Hepatic stellate cell (primary cell): ENCODE measurements around the gene CANT1.
A peak's percentile ranks its signal among the peaks of the same experiment; 100 is the strongest.
"Not testable (repeated sequence)": the region's sequence is repeated elsewhere in the genome, so short reads cannot be mapped to it uniquely, and the experiment has no call there.

ENCODE experiments used
- DNase-seq: peaks from one replicate; pipeline ENCODE4 v3.0.0; 2011; ENCODE audit warnings: low spot score

CANT1 gene

DNA sequence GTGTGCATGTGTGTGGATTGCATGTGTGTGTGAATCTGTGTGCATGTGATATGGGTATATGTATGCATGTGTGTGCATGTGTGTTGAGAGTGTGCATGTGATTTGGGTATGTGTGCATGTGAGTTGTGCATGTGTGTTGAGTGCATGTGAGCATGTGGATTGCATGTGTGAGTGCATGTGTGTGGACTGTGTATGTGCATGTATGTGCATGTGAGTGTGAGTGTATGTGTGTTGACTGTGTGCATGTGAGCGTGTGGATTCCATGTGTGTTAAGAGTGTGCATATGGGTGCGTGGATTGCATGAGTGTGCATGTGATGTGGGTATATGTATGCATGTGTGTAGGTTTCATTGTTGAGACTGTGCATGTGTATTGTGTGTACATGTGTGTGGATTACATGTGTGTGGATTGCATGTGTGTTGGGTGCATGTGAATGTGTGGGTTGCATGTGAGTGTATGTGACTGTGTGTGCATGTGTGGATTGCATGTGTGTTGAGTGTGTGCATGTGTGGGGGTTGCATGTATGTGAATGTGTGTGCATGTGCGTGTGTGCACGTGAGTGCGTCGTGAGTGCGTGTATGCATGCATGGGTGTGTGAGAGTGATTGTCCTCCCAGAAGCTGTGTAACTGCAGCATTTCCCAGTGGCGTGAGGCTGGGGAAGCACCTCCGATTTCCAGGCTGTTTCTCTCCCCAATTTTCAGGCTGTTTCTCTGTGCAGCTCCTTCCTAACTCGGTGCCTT lies 33.8 kb upstream of the CANT1 start:
- no peak for DNase-seq

DNA sequence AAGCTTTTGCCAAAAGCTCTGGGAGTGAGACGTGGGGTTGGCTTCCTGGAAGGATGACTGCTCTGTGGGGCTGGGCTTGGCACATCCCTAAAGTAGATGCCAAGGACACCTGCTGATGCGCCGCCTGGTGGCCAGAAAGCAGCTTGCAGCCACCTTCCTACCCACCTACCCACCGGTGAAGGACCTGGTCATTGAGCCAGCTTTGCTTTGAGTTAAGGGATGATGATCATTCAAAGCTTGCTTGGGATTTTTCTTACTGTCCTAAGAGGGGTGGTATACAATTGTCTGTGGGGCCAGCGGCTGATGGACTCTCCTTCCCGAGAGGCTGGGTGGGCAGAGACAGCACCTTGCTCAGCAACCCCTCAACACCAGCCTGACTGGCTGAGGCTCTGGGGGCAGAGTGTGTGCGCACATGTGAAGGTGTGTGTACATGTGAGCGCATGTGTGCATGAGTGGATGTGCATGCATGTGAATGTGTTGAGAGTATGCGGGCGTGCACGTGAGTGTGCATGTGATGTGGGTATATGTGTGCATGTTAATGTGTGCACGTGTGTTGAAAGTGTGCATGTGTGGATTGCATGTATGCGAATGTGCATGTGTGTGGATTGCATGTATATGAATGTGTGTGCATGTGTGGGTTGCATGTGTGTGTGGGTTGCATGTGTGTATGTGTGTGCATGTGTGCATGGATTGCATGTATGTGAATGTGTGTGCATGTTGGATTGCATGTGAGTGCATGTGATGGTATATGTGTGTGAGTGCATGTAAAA lies 33.0 kb upstream of the CANT1 start:
- peak; percentile 74 for DNase-seq

DNA sequence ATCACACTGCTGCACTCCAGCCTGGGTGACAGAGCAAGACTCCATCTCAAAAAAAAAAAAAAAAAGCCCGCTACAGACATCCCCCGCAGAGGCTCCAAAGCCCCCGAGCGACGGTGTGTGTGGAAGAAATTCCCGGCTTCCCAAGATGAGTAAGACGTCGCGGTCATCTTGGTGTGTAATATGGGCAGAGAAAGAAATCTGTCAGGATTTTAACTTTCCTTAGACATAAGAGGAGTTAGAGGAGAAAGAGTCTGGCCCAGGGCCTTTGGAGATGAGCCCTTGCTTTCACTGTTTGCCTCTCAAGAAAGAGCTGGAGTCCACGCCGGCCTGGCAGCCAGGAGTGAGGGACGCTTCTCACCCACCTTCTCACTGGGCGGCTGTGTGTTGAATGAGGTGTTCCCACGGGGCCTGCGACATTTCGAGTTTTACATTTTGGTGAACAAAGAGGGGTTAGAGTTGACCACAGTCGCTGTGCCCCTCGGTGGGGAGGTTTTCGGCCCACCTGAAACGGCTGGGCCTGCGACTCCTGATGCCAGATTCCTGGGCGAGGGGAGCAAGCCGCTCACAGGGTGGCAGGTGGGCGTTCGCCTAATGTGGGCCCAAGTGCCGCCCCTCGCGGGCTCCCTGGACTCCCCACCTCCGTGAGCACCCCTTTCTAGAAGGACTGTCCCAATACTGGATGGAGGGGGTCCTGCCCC lies 32.3 kb upstream of the CANT1 start:
- no peak for DNase-seq

DNA sequence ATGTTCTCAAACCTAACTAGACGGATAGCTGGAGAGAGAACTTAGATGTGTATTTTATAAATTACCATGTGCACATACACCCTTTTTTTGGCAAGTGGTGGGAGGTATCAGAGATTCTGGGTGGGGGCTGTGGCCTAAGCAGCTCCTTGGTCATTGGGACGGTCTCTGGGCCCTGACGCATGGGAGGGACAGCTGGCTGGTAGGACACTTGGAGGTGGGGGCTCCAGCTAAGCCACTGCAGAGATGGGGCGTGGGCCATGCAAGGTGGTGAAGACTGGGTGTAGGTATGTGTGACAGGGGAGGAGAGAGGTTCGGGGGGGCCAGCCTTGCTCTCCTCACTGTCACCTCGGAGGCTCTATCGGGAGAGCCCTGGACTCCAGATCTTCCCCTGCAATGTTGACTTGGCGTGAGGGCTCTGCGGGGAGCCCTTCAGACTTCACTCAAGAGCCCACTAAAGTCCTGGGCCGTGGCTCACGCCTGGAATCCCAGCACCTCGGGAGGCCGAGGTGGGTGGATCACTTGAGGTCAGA lies 31.5 kb upstream of the CANT1 start:
- no peak for DNase-seq

DNA sequence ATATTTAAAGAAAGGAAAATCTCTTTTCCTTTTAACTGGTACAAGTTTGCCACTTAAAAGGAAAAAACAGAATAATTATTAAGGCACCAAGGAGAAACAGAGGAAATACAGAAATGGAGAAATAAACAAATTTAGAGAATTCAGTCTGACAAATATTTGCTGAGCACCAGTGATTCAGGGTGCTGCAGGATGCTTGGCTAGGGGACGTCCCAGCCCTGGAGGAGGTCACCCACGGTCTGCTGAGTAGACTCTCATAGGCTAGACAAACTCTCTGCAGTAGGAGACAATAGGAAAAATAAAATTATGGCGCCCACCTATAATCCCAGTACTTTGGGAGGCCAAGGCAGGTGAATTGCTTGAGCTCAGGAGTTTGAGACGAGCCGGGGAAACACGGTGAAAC lies 30.3 kb upstream of the CANT1 start:
- no peak for DNase-seq

DNA sequence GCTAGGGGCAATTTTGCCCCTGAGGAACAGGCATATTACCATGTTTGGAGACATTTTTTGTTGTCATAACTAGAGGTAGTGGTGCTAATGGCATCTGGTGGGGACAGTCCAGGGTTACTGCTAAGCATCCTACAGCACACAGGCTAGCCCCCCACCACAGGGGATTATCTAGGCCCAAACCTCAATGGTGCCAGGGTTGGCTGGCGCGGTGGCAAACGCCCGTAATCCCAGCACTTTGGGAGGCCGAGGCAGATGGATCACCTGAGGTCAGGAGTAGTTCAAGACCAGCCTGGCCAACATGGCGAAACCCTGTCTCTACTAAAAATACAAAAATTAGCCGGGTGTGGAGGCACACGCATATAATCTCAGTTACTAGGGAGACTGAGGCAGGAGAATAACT lies 29.6 kb upstream of the CANT1 start:
- no peak for DNase-seq

DNA sequence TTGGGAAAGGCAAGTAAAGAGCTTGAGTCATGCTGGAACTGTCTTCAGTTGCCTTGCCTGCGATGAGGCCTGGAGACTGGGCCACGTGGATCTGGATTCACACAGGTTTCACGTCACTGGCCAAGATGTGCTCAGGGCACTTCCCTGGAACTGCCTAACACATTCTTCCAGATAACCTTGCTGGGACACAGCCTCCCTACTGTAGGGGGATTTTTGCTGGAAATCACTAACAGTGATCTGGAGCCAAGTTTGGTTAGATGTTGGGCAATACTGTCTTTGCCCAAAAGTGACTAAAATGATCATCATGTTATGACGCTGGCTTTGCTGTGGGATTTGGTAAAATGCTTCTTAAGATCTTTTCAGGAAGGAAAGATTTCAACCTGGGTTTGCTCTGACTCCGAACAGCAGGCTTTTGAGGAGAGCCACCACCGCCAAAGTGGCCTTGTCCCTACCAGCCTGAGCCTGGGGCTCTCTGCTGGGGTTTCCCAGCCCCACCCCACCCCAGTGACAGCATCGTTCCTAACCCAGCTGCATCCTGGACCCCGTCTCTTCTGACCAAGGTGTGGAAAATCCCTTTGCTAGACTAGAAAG lies 29.1 kb upstream of the CANT1 start:
- peak; percentile 60 for DNase-seq

DNA sequence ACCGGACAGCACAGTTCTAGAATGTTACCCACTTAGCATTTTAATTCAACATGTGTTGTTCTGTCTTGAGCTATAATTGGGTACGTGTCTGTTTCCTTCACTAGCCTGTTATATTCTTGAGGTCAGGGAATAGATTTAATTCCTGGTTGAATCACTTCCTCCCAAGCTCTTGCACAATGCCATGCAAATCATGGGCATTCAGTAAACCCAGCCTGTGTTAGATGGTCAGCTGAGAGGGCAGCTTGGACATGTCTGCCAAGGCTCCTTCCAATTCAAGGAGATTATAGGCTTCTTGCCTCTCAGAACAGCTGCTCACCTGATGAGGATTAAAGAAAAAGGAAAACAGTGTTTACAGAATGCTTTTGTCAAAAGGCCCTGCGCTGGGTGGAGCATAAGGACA lies 27.0 kb upstream of the CANT1 start:
- DNase-seq: peak; percentile 93

DNA sequence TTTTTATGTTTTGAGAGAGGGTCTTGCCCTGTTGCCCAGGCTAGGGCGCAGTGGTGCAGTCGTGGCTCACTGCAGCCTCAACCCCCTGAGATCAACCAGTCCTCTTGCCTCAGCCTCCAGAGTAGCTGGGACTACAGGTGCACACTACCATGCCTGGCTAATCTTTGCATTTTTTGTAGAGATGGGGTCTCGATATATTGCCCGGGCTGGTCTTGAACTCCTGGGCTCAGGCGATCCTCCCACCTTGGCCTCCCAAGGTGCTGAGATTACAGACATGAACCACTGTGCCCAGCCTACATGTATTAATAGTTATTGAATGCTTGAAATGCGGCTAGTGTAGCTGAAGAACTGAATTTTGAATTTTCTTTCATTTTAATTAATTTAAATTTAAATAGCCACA lies 26.6 kb upstream of the CANT1 start:
- DNase-seq: no peak

DNA sequence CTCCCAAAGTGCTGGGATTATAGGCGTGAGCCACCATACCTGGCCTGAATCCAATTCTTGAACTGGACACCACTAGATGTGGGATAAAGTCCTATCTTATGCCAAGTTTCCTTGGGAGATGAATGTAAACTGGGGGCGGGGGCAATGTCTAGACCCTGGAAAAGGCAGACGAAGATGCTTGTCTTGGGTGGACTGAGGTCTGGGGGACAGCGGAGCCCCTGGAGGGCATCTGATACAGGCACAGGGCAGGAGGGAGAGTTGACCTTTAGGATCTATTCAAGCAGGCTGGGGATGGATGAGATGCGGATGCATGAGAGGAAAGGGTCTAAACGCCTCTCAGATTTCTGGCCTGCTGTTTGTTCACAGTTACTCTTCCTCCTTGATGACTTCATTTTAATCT lies 26.1 kb upstream of the CANT1 start:
- DNase-seq: no peak

DNA sequence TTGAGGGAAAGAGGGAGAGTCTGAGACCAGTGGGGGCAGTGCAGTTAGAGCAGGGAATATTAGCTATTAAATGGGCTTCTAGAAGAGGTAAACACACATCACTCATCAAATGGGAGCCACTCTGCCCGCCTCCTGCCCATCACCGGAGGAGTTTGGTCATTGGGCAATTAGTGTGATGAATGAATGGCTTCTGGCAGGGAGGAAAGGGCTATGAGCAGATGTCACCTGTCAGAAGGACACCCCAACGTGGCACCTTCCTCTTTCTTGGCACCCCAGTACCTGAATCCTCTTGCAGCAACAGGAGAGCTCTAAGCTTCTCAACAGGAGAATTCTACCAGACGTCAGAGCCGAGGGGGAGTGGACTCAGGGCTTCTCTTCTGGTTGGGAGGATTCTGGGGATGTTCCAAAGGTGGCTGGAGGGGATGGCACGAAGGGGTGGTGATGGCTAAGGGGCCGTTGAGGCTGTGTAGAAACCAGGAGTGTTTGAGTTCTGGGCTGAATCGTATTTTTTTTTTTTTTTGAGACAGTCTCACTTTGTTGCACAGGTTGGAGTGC lies 25.4 kb upstream of the CANT1 start:
- no peak for DNase-seq

DNA sequence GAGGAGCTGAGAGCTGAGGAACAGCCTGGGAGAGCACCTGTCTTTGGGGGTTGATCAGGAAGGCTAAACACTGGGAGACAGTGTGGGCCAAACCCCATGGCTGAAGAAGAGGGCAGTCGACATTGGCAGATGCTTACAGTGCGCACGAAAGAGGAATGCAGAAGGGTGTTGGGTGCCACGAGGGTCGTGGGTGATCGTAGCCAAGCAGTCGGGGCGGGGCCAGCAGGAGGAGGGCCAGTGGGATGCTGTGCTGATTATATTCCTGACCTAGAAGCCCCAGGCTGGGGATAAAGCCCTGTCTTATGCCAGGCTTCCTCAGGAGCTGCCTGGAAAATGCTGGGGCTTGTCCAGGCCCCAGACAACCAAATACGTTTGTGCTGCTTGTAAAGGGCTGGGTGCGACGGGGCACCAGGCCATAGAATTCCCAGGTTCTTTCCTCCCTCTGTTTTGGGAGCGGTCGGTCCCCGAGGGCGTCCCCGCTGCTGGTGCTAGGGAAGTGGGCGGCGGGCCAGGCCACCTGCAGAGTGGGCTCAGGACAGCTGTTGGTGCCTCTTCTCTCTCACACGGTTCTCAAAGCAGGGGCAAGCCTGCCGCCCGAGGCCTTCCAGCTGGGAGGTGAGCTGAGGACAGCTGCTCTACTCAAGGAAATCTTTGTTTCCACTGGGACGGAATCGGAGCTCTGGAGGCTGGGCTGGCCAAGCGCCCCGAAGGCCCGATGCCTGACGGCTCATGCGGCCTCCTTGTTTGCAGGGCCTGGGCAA lies 24.4 kb upstream of the CANT1 start:
- no peak for DNase-seq

DNA sequence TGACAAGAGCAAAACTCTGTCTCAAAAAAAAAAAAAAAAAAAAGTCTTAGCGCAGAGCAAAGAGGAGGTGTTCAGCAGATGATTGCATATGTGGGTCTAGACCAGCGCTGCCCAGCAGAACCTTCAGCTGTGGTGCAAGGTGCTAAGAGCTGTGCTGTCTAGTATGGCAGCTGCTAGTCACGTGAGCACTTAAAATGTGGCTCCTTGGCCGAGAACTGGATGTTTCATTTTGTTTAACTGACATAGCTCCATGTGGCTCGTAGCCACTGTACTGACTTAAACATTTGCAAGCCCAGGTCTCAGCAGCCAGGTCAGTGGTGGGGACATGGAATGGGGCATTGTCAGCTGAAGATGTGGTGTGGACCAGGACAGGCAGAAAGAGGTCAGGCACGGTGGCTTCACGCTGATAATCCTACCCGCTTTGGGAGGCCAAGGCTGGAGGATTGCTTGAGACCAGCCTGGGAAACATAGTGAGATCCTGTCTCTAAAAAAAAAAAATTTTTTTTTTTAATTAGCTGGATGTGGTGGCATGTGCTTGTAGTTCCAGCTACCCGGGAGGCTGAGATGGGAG lies 23.6 kb upstream of the CANT1 start:
- DNase-seq: no peak

DNA sequence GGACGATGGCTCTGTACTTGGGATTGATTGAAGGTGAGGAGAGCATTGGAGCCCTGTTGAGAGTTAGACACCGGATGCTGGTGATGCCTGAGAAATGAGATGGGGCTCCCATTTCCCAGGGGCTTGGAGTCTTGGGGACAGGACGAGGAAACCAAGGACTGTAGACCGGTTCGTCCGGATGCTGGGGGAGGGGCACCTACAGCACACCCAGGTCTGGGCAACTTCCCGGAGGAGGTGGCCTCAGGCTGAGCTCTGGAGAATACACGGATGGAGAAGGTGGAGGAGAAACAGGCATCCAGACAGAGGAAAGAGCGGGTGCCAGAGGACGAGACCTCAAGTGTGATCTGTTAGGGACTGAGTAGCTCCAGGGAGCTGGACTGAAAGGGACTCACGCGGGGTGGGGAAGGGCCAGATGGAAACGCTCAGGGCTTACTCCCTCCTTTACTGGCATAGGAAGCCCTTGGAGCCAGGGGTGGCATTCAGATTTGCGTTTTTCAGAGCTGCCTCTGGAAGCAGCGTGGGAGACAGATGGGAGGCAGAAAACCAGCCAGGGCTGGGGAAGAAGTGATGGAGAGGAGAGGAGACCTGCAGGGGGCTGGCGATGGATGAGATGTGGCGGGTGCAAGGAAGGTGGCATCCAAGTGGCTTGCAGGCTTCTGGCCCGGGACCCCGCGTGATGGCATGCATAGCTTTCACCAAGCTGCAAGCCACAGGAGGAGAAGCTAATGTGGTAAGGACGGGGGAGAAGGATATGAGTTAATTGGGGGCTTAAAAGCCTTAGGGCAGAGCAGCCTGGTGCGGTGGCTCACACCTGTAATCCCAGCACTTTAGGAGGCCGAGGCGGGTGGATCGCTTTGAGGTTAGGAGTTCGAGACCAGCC lies 22.7 kb upstream of the CANT1 start:
- DNase-seq: no peak

DNA sequence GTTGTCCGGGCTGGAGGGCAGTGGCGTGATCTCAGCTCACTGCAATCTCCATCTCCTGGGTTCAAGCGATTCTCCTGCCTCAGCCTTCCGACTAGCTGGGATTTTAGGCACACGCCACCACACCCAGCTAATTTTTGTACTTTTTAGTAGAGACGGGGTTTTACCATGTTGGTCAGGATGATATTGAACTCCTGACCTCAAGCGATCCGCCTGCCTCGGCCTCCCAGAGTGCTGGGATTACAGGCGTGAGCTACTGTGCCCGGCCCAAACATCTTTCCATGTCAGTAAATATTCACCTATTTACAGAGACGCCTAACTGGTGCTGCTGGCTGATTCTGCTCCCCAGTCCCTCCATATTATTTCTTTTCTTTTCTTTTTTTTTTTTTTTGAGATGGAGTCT lies 21.1 kb upstream of the CANT1 start:
- not testable (repeated sequence) for DNase-seq

DNA sequence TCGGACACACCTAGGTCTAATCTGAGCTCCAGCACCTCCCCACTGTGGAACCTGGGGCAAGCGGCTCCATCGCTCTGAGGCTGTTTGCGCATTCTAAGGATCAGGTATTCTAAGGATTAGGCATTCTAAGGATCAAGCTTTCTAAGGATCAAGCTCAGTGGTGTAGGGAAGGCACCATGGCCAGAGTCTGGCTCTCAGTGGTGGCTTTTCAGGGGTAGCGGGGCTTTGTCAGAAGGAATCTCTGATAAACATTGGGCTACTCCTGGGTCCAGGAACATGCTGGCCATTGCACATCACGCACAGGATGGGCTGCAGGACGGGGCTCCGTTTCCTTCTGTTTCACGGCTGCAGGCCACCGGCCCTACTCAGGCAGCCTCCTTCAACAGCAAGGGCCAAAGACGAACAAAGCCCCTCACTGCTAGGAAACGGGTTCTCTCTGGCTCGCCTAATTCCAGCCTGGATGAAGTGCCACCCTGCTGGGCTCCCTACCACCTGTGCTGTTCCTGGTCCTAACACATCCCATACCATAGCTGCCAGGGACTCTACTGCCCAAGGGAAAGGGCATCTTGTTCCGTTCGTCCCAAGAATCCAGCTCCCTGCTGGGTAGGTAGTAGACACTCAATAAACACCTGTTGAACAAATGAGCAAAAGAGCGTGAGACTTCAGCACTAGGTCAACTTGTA lies 19.9 kb upstream of the CANT1 start:
- no peak for DNase-seq

DNA sequence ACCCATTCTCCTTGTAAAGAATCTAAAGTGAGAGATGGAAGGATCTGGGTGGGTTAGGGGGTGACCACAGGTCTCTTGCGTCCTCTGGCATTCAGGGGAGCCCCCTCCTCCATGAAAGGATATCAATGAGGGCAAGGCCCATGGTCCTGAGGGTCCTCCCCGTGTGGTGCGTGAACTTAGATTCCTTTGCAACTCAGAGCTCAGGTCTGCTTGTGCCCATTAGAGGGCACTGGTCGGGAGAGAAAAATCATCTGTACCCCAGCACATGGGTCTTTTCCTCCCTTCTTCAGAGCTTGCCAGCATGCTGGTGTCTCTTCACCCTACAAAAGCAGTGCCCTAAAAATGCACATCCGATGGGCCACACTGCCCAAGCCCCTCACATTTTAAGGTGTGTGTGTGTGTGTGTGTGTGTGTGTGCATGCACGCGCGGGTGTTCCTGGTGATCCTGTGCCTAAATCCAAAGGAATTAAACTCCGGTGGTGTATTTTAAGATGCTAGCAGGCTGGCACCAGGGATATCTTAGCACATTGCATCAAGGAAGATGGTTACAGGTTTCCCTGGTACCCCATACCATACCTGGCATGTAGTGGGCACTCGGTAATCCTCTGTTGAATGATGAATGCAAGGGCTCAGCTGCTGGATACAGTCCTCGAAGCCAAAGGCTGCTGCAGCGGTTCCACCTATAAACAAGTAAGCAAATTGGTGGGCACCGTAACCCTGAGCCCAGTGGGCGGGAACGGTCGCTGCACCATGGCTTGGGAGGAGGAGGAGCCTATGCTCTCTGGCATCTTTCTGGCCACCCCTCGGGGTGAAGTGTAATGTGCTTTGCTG lies 19.1 kb upstream of the CANT1 start:
- DNase-seq: no peak

DNA sequence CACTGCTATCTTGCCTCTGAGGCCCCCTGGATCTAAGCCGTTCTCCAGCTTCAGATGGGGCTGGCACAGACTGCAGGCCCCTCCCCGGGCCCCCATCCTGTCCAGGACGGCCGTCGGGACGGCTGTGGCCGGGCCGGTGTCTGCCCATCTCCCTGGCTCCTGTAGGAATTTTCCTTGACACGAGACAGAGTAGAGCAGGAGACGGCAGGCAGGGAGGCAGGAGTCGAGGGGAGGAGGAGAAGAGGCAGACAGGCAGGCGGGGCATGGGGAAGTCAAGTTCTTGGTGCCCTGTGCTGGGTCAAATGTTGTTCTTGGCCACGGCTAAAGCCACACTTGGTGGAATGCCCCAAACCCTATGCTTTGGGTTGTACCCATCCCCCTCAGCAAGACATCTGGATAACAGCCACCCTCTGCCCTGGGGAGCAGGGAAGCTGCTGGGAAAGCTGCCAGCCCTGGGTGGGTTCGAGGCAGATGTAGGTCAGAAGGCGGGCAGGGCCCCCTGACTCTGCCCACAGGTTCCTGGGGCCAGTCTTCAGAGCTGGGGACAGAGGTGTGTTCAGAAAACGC lies 18.4 kb upstream of the CANT1 start:
- DNase-seq: peak; percentile 45
